ENCODE measurements around the gene SULF2.

Gene SULF2

GRCh38 chr20:47629907-47630306 lies 155.4 kb downstream of the SULF2 start:
- peaks cover 32% of the 10 kb centered on the region for H3K36me3 ChIP-seq (ENCODE audit: insufficient read depth, low read length)

GRCh38 chr20:47627540-47627939 lies 157.7 kb downstream of the SULF2 start:
- no peak overlapping the region for H3K4me2 ChIP-seq (ENCODE audit: low read length)
- H3K27me3 ChIP-seq (ENCODE audit: control insufficient read depth, insufficient read depth, low read length) = no peaks in the 10 kb centered on the region
- H3K9ac ChIP-seq (ENCODE audit: low read depth, low read length) = no peak overlapping the region
- no peaks in the 10 kb centered on the region for H3K9me3 ChIP-seq (replicated peaks; ENCODE audit: low read length)
- H3K36me3 ChIP-seq (ENCODE audit: insufficient read depth, low read length) = peaks cover 34% of the 10 kb centered on the region
- no peak overlapping the region for H3K4me3 ChIP-seq (ENCODE audit: low read length)
- no peaks in the 10 kb centered on the region for H3K4me1 ChIP-seq (ENCODE audit: control insufficient read depth, insufficient read depth, low read length)

More at GRCh38 chr20:47629907-47630306, 155.4 kb downstream of the SULF2 start:
- Histone ChIP-seq H3K4me3 (ENCODE audit: low read length) (no peak overlapping the region), H3K27me3 (ENCODE audit: control insufficient read depth, insufficient read depth, low read length) (no peaks in the 10 kb centered on the region), H3K4me2 (ENCODE audit: low read length) (no peak overlapping the region), H3K9ac (ENCODE audit: low read depth, low read length) (no peak overlapping the region), H3K4me1 (ENCODE audit: control insufficient read depth, insufficient read depth, low read length) (no peaks in the 10 kb centered on the region), H3K9me3 (replicated peaks; ENCODE audit: low read length) (no peaks in the 10 kb centered on the region)

- no peaks in the 10 kb centered on the region for H3K27me3 ChIP-seq (ENCODE audit: control insufficient read depth, insufficient read depth, low read length)
- no peak overlapping the region for H3K9ac ChIP-seq (ENCODE audit: low read depth, low read length)
- H3K9me3 ChIP-seq (replicated peaks; ENCODE audit: low read length) = no peaks in the 10 kb centered on the region
- no peaks in the 10 kb centered on the region for H3K4me1 ChIP-seq (ENCODE audit: control insufficient read depth, insufficient read depth, low read length)
- no peak overlapping the region for H3K4me2 ChIP-seq (ENCODE audit: low read length)
- no peak overlapping the region for H3K4me3 ChIP-seq (ENCODE audit: low read length)
- H3K36me3 ChIP-seq (ENCODE audit: insufficient read depth, low read length) = peaks cover 31% of the 10 kb centered on the region
Measured at GRCh38 chr20:47623206-47623605, 162.1 kb downstream of the SULF2 start.

GRCh38 chr20:47622118-47622665 lies 163.1 kb downstream of the SULF2 start:
- no peak overlapping the region for H3K4me2 ChIP-seq (ENCODE audit: low read length)
- no peaks in the 10 kb centered on the region for H3K9me3 ChIP-seq (replicated peaks; ENCODE audit: low read length)
- H3K36me3 ChIP-seq (ENCODE audit: insufficient read depth, low read length) = peaks cover 22% of the 10 kb centered on the region
- H3K4me3 ChIP-seq (ENCODE audit: low read length) = no peak overlapping the region
- H3K27me3 ChIP-seq (ENCODE audit: control insufficient read depth, insufficient read depth, low read length) = no peaks in the 10 kb centered on the region
- no peaks in the 10 kb centered on the region for H3K4me1 ChIP-seq (ENCODE audit: control insufficient read depth, insufficient read depth, low read length)
- H3K9ac ChIP-seq (ENCODE audit: low read depth, low read length) = no peak overlapping the region

GRCh38 chr20:47620808-47621805 lies 164.2 kb downstream of the SULF2 start:
- Histone ChIP-seq H3K4me2 (ENCODE audit: low read length) (no peak overlapping the region), H3K27me3 (ENCODE audit: control insufficient read depth, insufficient read depth, low read length) (no peaks in the 10 kb centered on the region)

GRCh38 chr20:47618479-47618878 lies 166.8 kb downstream of the SULF2 start:
- Histone ChIP-seq H3K4me1 (ENCODE audit: control insufficient read depth, insufficient read depth, low read length) (no peaks in the 10 kb centered on the region), H3K4me2 (ENCODE audit: low read length) (no peak overlapping the region), H3K27me3 (ENCODE audit: control insufficient read depth, insufficient read depth, low read length) (no peaks in the 10 kb centered on the region), H3K4me3 (ENCODE audit: low read length) (no peak overlapping the region), H3K9ac (ENCODE audit: low read depth, low read length) (no peak overlapping the region), H3K9me3 (replicated peaks; ENCODE audit: low read length) (no peaks in the 10 kb centered on the region), H3K36me3 (ENCODE audit: insufficient read depth, low read length) (peaks cover 6% of the 10 kb centered on the region)

More at GRCh38 chr20:47620808-47621805, 164.2 kb downstream of the SULF2 start:
- Histone ChIP-seq H3K9me3 (replicated peaks; ENCODE audit: low read length) (no peaks in the 10 kb centered on the region), H3K36me3 (ENCODE audit: insufficient read depth, low read length) (peaks cover 14% of the 10 kb centered on the region), H3K9ac (ENCODE audit: low read depth, low read length) (no peak overlapping the region), H3K4me3 (ENCODE audit: low read length) (no peak overlapping the region), H3K4me1 (ENCODE audit: control insufficient read depth, insufficient read depth, low read length) (no peaks in the 10 kb centered on the region)

- Histone ChIP-seq H3K4me1 (ENCODE audit: control insufficient read depth, insufficient read depth, low read length) (peaks cover 13% of the 10 kb centered on the region), H3K4me3 (ENCODE audit: low read length) (no peak overlapping the region), H3K9ac (ENCODE audit: low read depth, low read length) (no peak overlapping the region), H3K4me2 (ENCODE audit: low read length) (no peak overlapping the region), H3K27me3 (ENCODE audit: control insufficient read depth, insufficient read depth, low read length) (no peaks in the 10 kb centered on the region), H3K9me3 (replicated peaks; ENCODE audit: low read length) (no peaks in the 10 kb centered on the region), H3K36me3 (ENCODE audit: insufficient read depth, low read length) (no peaks in the 10 kb centered on the region)
Measured at GRCh38 chr20:47614703-47615309, 170.5 kb downstream of the SULF2 start.

GRCh38 chr20:47612670-47613069 lies 172.6 kb downstream of the SULF2 start:
- Histone ChIP-seq H3K9ac (ENCODE audit: low read depth, low read length) (no peak overlapping the region), H3K4me1 (ENCODE audit: control insufficient read depth, insufficient read depth, low read length) (peaks cover 15% of the 10 kb centered on the region), H3K4me3 (ENCODE audit: low read length) (no peak overlapping the region)

GRCh38 chr20:47611785-47612184 lies 173.5 kb downstream of the SULF2 start:
- no peak overlapping the region for H3K4me3 ChIP-seq (ENCODE audit: low read length)
- no peaks in the 10 kb centered on the region for H3K9me3 ChIP-seq (replicated peaks; ENCODE audit: low read length)
- H3K27me3 ChIP-seq (ENCODE audit: control insufficient read depth, insufficient read depth, low read length) = no peaks in the 10 kb centered on the region
- H3K9ac ChIP-seq (ENCODE audit: low read depth, low read length) = no peak overlapping the region
- no peaks in the 10 kb centered on the region for H3K36me3 ChIP-seq (ENCODE audit: insufficient read depth, low read length)
- H3K4me2 ChIP-seq (ENCODE audit: low read length) = no peak overlapping the region
- H3K4me1 ChIP-seq (ENCODE audit: control insufficient read depth, insufficient read depth, low read length) = peaks cover 20% of the 10 kb centered on the region

More at GRCh38 chr20:47612670-47613069, 172.6 kb downstream of the SULF2 start:
- H3K9me3 ChIP-seq (replicated peaks; ENCODE audit: low read length) = no peaks in the 10 kb centered on the region
- H3K36me3 ChIP-seq (ENCODE audit: insufficient read depth, low read length) = no peaks in the 10 kb centered on the region
- no peaks in the 10 kb centered on the region for H3K27me3 ChIP-seq (ENCODE audit: control insufficient read depth, insufficient read depth, low read length)
- H3K4me2 ChIP-seq (ENCODE audit: low read length) = no peak overlapping the region

GRCh38 chr20:47610945-47611250 lies 174.4 kb downstream of the SULF2 start:
- peaks cover 20% of the 10 kb centered on the region for H3K4me1 ChIP-seq (ENCODE audit: control insufficient read depth, insufficient read depth, low read length)
- H3K36me3 ChIP-seq (ENCODE audit: insufficient read depth, low read length) = no peaks in the 10 kb centered on the region
- H3K9me3 ChIP-seq (replicated peaks; ENCODE audit: low read length) = no peaks in the 10 kb centered on the region
- no peaks in the 10 kb centered on the region for H3K27me3 ChIP-seq (ENCODE audit: control insufficient read depth, insufficient read depth, low read length)
- H3K4me2 ChIP-seq (ENCODE audit: low read length) = peak overlapping the region; percentile 46
- no peak overlapping the region for H3K9ac ChIP-seq (ENCODE audit: low read depth, low read length)
- H3K4me3 ChIP-seq (ENCODE audit: low read length) = no peak overlapping the region

- Histone ChIP-seq H3K27me3 (ENCODE audit: control insufficient read depth, insufficient read depth, low read length) (no peaks in the 10 kb centered on the region), H3K36me3 (ENCODE audit: insufficient read depth, low read length) (peaks cover 4% of the 10 kb centered on the region), H3K4me3 (ENCODE audit: low read length) (no peak overlapping the region), H3K4me2 (ENCODE audit: low read length) (peak overlapping the region; percentile 46), H3K9me3 (replicated peaks; ENCODE audit: low read length) (no peaks in the 10 kb centered on the region), H3K4me1 (ENCODE audit: control insufficient read depth, insufficient read depth, low read length) (peaks cover 20% of the 10 kb centered on the region), H3K9ac (ENCODE audit: low read depth, low read length) (peak overlapping the region; percentile 51)
Measured at GRCh38 chr20:47610247-47610944, 174.9 kb downstream of the SULF2 start.

All from skeletal muscle satellite cell (primary cell).